NCI-H187 treated with DMSO at 0.1 percent for 48 hours (cell line): ENCODE measurements around the gene MKX.

Source experiments
- DNase-seq: peaks from one replicate; lab custom pipeline; 2025; lab: John Stamatoyannopoulos, UW

MKX gene

GRCh38 chr10:27745732-27746396, at the start of gene MKX:
TSS of gene MKX (minus strand) at chr10:27745819. CDS start at chr10:27743415, 2,404 bp downstream.
- no peak for DNase-seq

- DNase-seq: no peak
Measured at GRCh38 chr10:27794157-27794556, 48.5 kb upstream of the MKX start.

- DNase-seq: no peak
Measured at GRCh38 chr10:27792216-27792615, 46.6 kb upstream of the MKX start.

GRCh38 chr10:27784272-27784671, 38.7 kb upstream of the MKX start:
- DNase-seq: no peak

- no peak for DNase-seq
Measured at GRCh38 chr10:27783660-27784059, 38.0 kb upstream of the MKX start.

- DNase-seq: no peak
Measured at GRCh38 chr10:27779462-27780015, 33.9 kb upstream of the MKX start.

GRCh38 chr10:27774831-27775230, 29.2 kb upstream of the MKX start:
- DNase-seq: no peak

GRCh38 chr10:27771231-27771630, 25.6 kb upstream of the MKX start:
- no peak for DNase-seq

- DNase-seq: no peak
Measured at GRCh38 chr10:27770181-27770580, 24.6 kb upstream of the MKX start.

- DNase-seq: no peak
Measured at GRCh38 chr10:27760867-27761266, 15.2 kb upstream of the MKX start.

- DNase-seq: no peak
Measured at GRCh38 chr10:27759483-27760272, 14.1 kb upstream of the MKX start.

- no peak for DNase-seq
Measured at GRCh38 chr10:27752673-27753237, 7.1 kb upstream of the MKX start.

- no peak for DNase-seq
Measured at GRCh38 chr10:27748601-27749000, 3.0 kb upstream of the MKX start.

GRCh38 chr10:27747096-27747451, 1.5 kb upstream of the MKX start:
- DNase-seq: no peak

GRCh38 chr10:27746397-27747095, 927 bp upstream of the MKX start:
- no peak for DNase-seq

- no peak for DNase-seq
Measured at GRCh38 chr10:27744802-27745731, 552 bp downstream of the MKX start.

- DNase-seq: no peak
Measured at GRCh38 chr10:27743877-27744801, 1.5 kb downstream of the MKX start.

- no peak for DNase-seq
Measured at GRCh38 chr10:27743012-27743876, 2.4 kb downstream of the MKX start.
